Keratinocyte (primary cell): Measurements from ENCODE around the gene DPP7. TPM values are rescaled to one million over a fixed set of nuclear protein-coding genes. Genes with fewer than 3 reads are reported as not detected.

Source experiments
- DNase-seq: peaks from one replicate; pipeline ENCODE4 v3.0.0-alpha.2; 2011; ENCODE audit warnings: low read depth, missing footprints, low spot score
- FAIRE-seq: peaks from 2 replicates; lab custom pipeline; 2011; peaks lifted over from hg19 to GRCh38; lab: Jason Lieb, UNC
- H2AFZ ChIP-seq: 2 replicates; pipeline ENCODE4 v1.6.0; 2012; ENCODE audit warnings: low read length, control low read depth, inconsistent platforms; ENCODE audit not compliant: control insufficient read depth
- H3K27ac ChIP-seq: 2 replicates; pipeline ENCODE4 v1.5.1; 2011; ENCODE audit warnings: low read length; ENCODE audit not compliant: control insufficient read depth, insufficient read depth
- H3K27me3 ChIP-seq: 3 replicates; pipeline ENCODE4 v1.6.0; 2011; ENCODE audit warnings: low read length; ENCODE audit not compliant: control insufficient read depth, insufficient read depth; ENCODE audit errors: extremely low read depth
- H3K36me3 ChIP-seq, 2 experiments: 2 replicates in 1 of 2; 3 replicates in 1 of 2; pipeline ENCODE4 v1.5.1; 2011; ENCODE audit warnings: low read length in 2 of 2, mild to moderate bottlenecking in 1 of 2; ENCODE audit not compliant: control insufficient read depth in 2 of 2, insufficient read depth in 2 of 2; ENCODE audit errors: extremely low read depth in 1 of 2
- H3K4me1 ChIP-seq: 3 replicates; pipeline ENCODE4 v1.5.1; 2011; ENCODE audit warnings: low read length; ENCODE audit not compliant: control insufficient read depth, insufficient read depth; ENCODE audit errors: extremely low read depth
- H3K4me2 ChIP-seq: 3 replicates; pipeline ENCODE4 v1.6.0; 2011; ENCODE audit warnings: low read depth, low read length; ENCODE audit not compliant: control insufficient read depth, insufficient read depth; ENCODE audit errors: extremely low read depth
- H3K4me3 ChIP-seq, 3 experiments: fragments of 200-600 bp in 1 of 3; sonication (generic) in 1 of 3; 2 replicates in 2 of 3; 3 replicates in 1 of 3; pipeline ENCODE4 v1.5.1; 2011 to 2016; ENCODE audit warnings: low read length in 3 of 3, mild to moderate bottlenecking in 3 of 3, control low read depth in 2 of 3, inconsistent platforms in 1 of 3, low read depth in 1 of 3, mixed read lengths in 1 of 3, mixed run types in 1 of 3, moderate library complexity in 1 of 3; ENCODE audit not compliant: control insufficient read depth in 2 of 3, insufficient read depth in 2 of 3; ENCODE audit errors: extremely low read depth in 1 of 3
- H3K79me2 ChIP-seq: 2 replicates; pipeline ENCODE4 v1.6.0; 2012; ENCODE audit warnings: low read length; ENCODE audit not compliant: control insufficient read depth, insufficient read depth
- H3K9ac ChIP-seq: 3 replicates; pipeline ENCODE4 v1.6.0; 2011; ENCODE audit warnings: low read length; ENCODE audit not compliant: control insufficient read depth, insufficient read depth; ENCODE audit errors: extremely low read depth
- H3K9me1 ChIP-seq: 3 replicates; pipeline ENCODE4 v1.6.0; 2011; ENCODE audit warnings: low read length; ENCODE audit not compliant: control insufficient read depth, insufficient read depth; ENCODE audit errors: extremely low read depth
- H3K9me3 ChIP-seq: 2 replicates; pipeline ENCODE4 v1.5.1; 2012; ENCODE audit warnings: low read depth, low read length; ENCODE audit not compliant: control insufficient read depth
- H4K20me1 ChIP-seq: 3 replicates; pipeline ENCODE4 v1.6.0; 2011; ENCODE audit warnings: low read length; ENCODE audit not compliant: control insufficient read depth, insufficient read depth; ENCODE audit errors: extremely low read depth
- EZH2 ChIP-seq: IDR thresholded peaks from one replicate; pipeline ENCODE4 v1.6.1; 2012; ENCODE audit warnings: inconsistent platforms, mild to moderate bottlenecking, low read length, moderate library complexity
- dilution Hi-C: fragments of 300-500 bp; cut with MboI; formaldehyde crosslinking; loops from one replicate; pipeline ENCODE4 v1.7.0; 2020; ENCODE audit warnings: low sequenced_read_pairs; ENCODE audit not compliant: extremely low pct_ligation_motif_present
- polyA plus RNA-seq, 5 experiments: library from polyadenylated mRNA; depleted of rRNA in 3 of 5; stranded (reverse) in 3 of 5; stranded (forward) in 1 of 5; unstranded in 1 of 5; fragments of >200 nt; gene quantifications; 1 replicate in 1 of 5; 2 replicates in 3 of 5; 3 replicates in 1 of 5; pipeline versions ENCODE4 v1.2.1 to v1.2.3, GENCODE V29; 2011 to 2012; ENCODE audit warnings: missing spikeins in 2 of 5, low read depth in 1 of 5, low replicate concordance in 1 of 5
- TF ChIP-seq, protein P1 (sequence below), 3 experiments: IDR thresholded peaks in 1 of 3; conservative IDR thresholded peaks in 1 of 3; optimal IDR thresholded peaks in 1 of 3; 2 replicates in 2 of 3; 3 replicates in 1 of 3; pipeline versions ENCODE3 to v1.5.1; 2011; ENCODE audit warnings: low read length in 3 of 3, mild to moderate bottlenecking in 3 of 3, moderate library complexity in 2 of 3, control low read depth in 1 of 3, inconsistent platforms in 1 of 3; ENCODE audit not compliant: insufficient read depth in 2 of 3; ENCODE audit errors: extremely low read depth in 1 of 3

DPP7 gene
- polyA plus RNA-seq, 1 donor (not counting 4 experiments of a cell fraction or from before 2014, with no cell fraction given), result 35.3 TPM

GRCh38 chr9:137067860-137068538 lies 46.5 kb downstream of the DPP7 start:
- no peaks in the 10 kb centered on the region for H3K36me3 ChIP-seq
- H3K9me1 ChIP-seq, result no peaks in the 10 kb centered on the region
- H3K4me2 ChIP-seq, result no peak overlapping the region
- TF ChIP-seq, protein P1, sequence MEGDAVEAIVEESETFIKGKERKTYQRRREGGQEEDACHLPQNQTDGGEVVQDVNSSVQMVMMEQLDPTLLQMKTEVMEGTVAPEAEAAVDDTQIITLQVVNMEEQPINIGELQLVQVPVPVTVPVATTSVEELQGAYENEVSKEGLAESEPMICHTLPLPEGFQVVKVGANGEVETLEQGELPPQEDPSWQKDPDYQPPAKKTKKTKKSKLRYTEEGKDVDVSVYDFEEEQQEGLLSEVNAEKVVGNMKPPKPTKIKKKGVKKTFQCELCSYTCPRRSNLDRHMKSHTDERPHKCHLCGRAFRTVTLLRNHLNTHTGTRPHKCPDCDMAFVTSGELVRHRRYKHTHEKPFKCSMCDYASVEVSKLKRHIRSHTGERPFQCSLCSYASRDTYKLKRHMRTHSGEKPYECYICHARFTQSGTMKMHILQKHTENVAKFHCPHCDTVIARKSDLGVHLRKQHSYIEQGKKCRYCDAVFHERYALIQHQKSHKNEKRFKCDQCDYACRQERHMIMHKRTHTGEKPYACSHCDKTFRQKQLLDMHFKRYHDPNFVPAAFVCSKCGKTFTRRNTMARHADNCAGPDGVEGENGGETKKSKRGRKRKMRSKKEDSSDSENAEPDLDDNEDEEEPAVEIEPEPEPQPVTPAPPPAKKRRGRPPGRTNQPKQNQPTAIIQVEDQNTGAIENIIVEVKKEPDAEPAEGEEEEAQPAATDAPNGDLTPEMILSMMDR (optimal IDR thresholded peaks at IDR 0.05 in 1 of 3, IDR thresholded peaks at IDR 0.05 in 1 of 3, conservative IDR thresholded peaks at IDR 0.05 in 1 of 3; ENCODE audit: extremely low read depth in 1 of 3, insufficient read depth in 2 of 3, low read length in 3 of 3), result peak; percentile 84 to 88 (median 87)
- no peak for TF ChIP-seq EZH2
- no peak overlapping the region for H3K9ac ChIP-seq
- no peaks in the 10 kb centered on the region for H4K20me1 ChIP-seq
- H3K4me3 ChIP-seq, result no peak overlapping the region
- dilution Hi-C loops, result no loop called here
- H3K27ac ChIP-seq, result no peak overlapping the region
- no peaks in the 10 kb centered on the region for H3K79me2 ChIP-seq
- H3K27me3 ChIP-seq, result no peaks in the 10 kb centered on the region
- FAIRE-seq, result peak; percentile 87
- H3K9me3 ChIP-seq, result no peaks in the 10 kb centered on the region
- DNase-seq, result no peak
- no peak overlapping the region for H2AFZ ChIP-seq
- H3K4me1 ChIP-seq, result peaks cover 11% of the 10 kb centered on the region

GRCh38 chr9:137066096-137066861 lies 48.3 kb downstream of the DPP7 start:
- Histone ChIP-seq H3K4me3 (no peak overlapping the region), H3K4me1 (peaks cover 22% of the 10 kb centered on the region), H3K9me1 (no peaks in the 10 kb centered on the region), H4K20me1 (no peaks in the 10 kb centered on the region), H3K4me2 (no peak overlapping the region), H3K27ac (no peak overlapping the region), H3K9ac (no peak overlapping the region), H3K36me3 (no peaks in the 10 kb centered on the region), H3K79me2 (no peaks in the 10 kb centered on the region), H3K9me3 (no peaks in the 10 kb centered on the region), H2AFZ (no peak overlapping the region), H3K27me3 (no peaks in the 10 kb centered on the region)
- TF ChIP-seq, protein P1 (optimal IDR thresholded peaks at IDR 0.05 in 1 of 3, IDR thresholded peaks at IDR 0.05 in 1 of 3, conservative IDR thresholded peaks at IDR 0.05 in 1 of 3; ENCODE audit: extremely low read depth in 1 of 3, insufficient read depth in 2 of 3, low read length in 3 of 3), result no peak
- no peak for TF ChIP-seq EZH2
- DNase-seq (no peak), FAIRE-seq (no peak)
- dilution Hi-C loops, result no loop called here
